ENCODE data around the gene MLLT3.

MLLT3 gene

GRCh38 chr9:20552874-20553557 is 69.3 kb downstream of the MLLT3 start:
- ChIA-PET CTCF (interaction anchor here (0.6 to 3.7 kb wide), 11 partner anchors 11 to 558 kb away, joined by 3 to 16 read pairs (median 5); no protein-coding TSS in a partner anchor), POLR2A (no interaction called here)
- TF ChIP-seq CTCF (IDR thresholded peaks at IDR 0.05; ENCODE audit: insufficient read depth, low read length, missing control alignments): no peak
- DNase-seq (ENCODE audit: low read depth, low spot score): no peak
- H3K4me3 ChIP-seq (ENCODE audit: low read depth, low read length): no peak overlapping the region

DNA sequence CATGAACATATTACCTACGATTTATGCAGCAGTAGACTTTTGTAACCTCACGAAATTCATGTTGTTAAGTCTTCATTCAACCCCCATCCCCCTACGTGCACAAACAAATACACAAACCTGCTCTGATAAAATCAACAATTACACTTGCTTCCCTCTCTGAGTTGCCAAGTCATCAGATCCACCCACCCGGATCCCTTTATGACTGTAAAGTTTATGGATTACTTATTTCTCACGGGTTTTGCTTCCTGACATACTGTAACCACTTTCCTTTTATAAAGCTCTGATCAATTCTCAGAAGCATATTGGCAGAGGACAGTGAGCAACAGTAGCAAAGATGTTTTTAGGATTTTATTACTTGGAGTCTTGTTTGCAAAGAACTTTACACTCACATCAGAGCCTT is 70.5 kb downstream of the MLLT3 start:
- H3K4me3 ChIP-seq (ENCODE audit: low read depth, low read length): no peak overlapping the region
- no peak for DNase-seq (ENCODE audit: low read depth, low spot score)
- no peak for TF ChIP-seq CTCF (IDR thresholded peaks at IDR 0.05; ENCODE audit: insufficient read depth, low read length, missing control alignments)
- ChIA-PET POLR2A (no interaction called here), CTCF (interaction anchor here (1.3 to 3.7 kb wide), 4 partner anchors 9 to 559 kb away, joined by 3 to 11 read pairs (median 6); no protein-coding TSS in a partner anchor)

- TF ChIP-seq CTCF (IDR thresholded peaks at IDR 0.05; ENCODE audit: insufficient read depth, low read length, missing control alignments): no peak
- no peak for DNase-seq (ENCODE audit: low read depth, low spot score)
- ChIA-PET CTCF (interaction anchor here (1.4 to 3.7 kb wide), 4 partner anchors 8 to 560 kb away, joined by 4 to 11 read pairs (median 8); no protein-coding TSS in a partner anchor), POLR2A (no interaction called here)
- H3K4me3 ChIP-seq (ENCODE audit: low read depth, low read length): no peak overlapping the region
These were observed 71.1 kb downstream of the MLLT3 start for GRCh38 chr9:20551236-20551635.

DNA sequence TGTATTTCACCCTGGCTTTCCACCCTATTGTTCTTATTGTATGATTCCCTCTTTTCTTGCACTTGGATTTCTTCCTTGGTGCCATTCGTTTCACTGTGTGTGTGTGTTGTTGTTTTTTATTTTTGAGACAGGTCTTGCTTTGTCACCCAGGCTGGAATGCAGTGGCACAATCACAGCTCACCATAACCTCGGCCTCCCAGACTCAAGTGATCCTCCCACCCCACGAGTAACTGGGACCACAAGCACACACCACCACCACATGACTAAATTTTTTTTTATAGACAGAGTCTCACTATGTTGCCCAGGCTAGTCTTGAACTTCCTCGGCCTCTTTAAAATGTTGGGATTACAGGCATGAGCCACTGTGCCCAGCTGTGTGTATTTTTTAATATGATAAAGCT is 72.0 kb downstream of the MLLT3 start:
- ChIA-PET CTCF (interaction anchor here (1.5 to 2.6 kb wide), 2 partner anchors 14 to 391 kb away, joined by 8 read pairs; no protein-coding TSS in a partner anchor), POLR2A (no interaction called here)
- DNase-seq (ENCODE audit: low read depth, low spot score): no peak
- TF ChIP-seq CTCF (IDR thresholded peaks at IDR 0.05; ENCODE audit: insufficient read depth, low read length, missing control alignments): no peak
- H3K4me3 ChIP-seq (ENCODE audit: low read depth, low read length): no peak overlapping the region

- no peak for TF ChIP-seq CTCF (IDR thresholded peaks at IDR 0.05; ENCODE audit: insufficient read depth, low read length, missing control alignments)
- ChIA-PET POLR2A (no interaction called here), CTCF (no interaction called here)
- no peak overlapping the region for H3K4me3 ChIP-seq (ENCODE audit: low read depth, low read length)
- DNase-seq (ENCODE audit: low read depth, low spot score): no peak
These were observed 73.2 kb downstream of the MLLT3 start for GRCh38 chr9:20549053-20549452.

- H3K4me3 ChIP-seq (ENCODE audit: low read depth, low read length): no peak overlapping the region
- TF ChIP-seq CTCF (IDR thresholded peaks at IDR 0.05; ENCODE audit: insufficient read depth, low read length, missing control alignments): no peak
- ChIA-PET POLR2A (no interaction called here), CTCF (no interaction called here)
- no peak for DNase-seq (ENCODE audit: low read depth, low spot score)
These were observed 77.2 kb downstream of the MLLT3 start for GRCh38 chr9:20545023-20545622.

Measured in AG04449 (cell line).